CD14-positive monocyte (primary cell): Measurements from ENCODE around the gene MEI4. TPM values are rescaled to one million over a fixed set of nuclear protein-coding genes. Genes with fewer than 3 reads are reported as not detected.

Experiments
- DNase-seq, 3 donors: peaks; one replicate each; pipeline ENCODE4 v3.0.0-alpha.2; 2011 to 2022
- H2AFZ ChIP-seq: 2 replicates; pipeline ENCODE4 v1.6.0; 2012; ENCODE audit warnings: mild to moderate bottlenecking, low read depth, low read length, inconsistent platforms; ENCODE audit not compliant: insufficient read depth, poor library complexity, severe bottlenecking
- H3K27ac ChIP-seq, 2 donors: 1 replicate in 1 of 2; 2 replicates in 1 of 2; pipeline ENCODE4 v1.5.1; 2012 to 2013; ENCODE audit warnings: low read length in 2 of 2, control low read depth in 1 of 2, inconsistent platforms in 1 of 2, low read depth in 1 of 2, mild to moderate bottlenecking in 1 of 2
- H3K27me3 ChIP-seq, 2 donors: one replicate each; pipeline versions ENCODE4 v1.6.0 to v1.6.1; 2011 to 2013; ENCODE audit warnings: low read length in 2 of 2; ENCODE audit not compliant: control insufficient read depth in 2 of 2, insufficient read depth in 2 of 2
- H3K36me3 ChIP-seq, 2 donors: replicated peaks in 1 of 2; 1 replicate in 1 of 2; 2 replicates in 1 of 2; pipeline versions ENCODE4 v1.5.1 to v1.6.1; 2012 to 2013; ENCODE audit warnings: low read length in 2 of 2, control low read depth in 1 of 2, inconsistent platforms in 1 of 2, mild to moderate bottlenecking in 1 of 2; ENCODE audit not compliant: insufficient read depth in 2 of 2, control insufficient read depth in 1 of 2
- H3K4me1 ChIP-seq, 2 donors: 1 replicate in 1 of 2; 2 replicates in 1 of 2; pipeline versions ENCODE4 v1.5.1 to v1.6.1; 2012 to 2013; ENCODE audit warnings: low read length in 2 of 2, control low read depth in 1 of 2, inconsistent platforms in 1 of 2, mild to moderate bottlenecking in 1 of 2, moderate library complexity in 1 of 2; ENCODE audit not compliant: insufficient read depth in 2 of 2, control insufficient read depth in 1 of 2
- H3K4me2 ChIP-seq: replicated peaks from 2 replicates; pipeline ENCODE3; 2012; ENCODE audit warnings: low read length, moderate library complexity, mild to moderate bottlenecking; ENCODE audit not compliant: poor library complexity, severe bottlenecking; ENCODE audit errors: extremely low read depth
- H3K4me3 ChIP-seq, 3 experiments: fragments of 200-600 bp in 1 of 3; sonication (generic) in 1 of 3; replicated peaks in 1 of 3; 1 replicate in 2 of 3; 2 replicates in 1 of 3; pipeline ENCODE4 v1.5.1; 2011 to 2013; ENCODE audit warnings: low read length in 3 of 3, mild to moderate bottlenecking in 3 of 3, control low read depth in 2 of 3, low read depth in 2 of 3, inconsistent platforms in 1 of 3, moderate library complexity in 1 of 3
- H3K79me2 ChIP-seq: 2 replicates; pipeline ENCODE4 v1.6.0; 2012; ENCODE audit warnings: mild to moderate bottlenecking, control low read depth, inconsistent platforms, low read length, moderate library complexity; ENCODE audit not compliant: insufficient read depth
- H3K9ac ChIP-seq: 2 replicates; pipeline ENCODE4 v1.6.0; 2017; ENCODE audit warnings: low read length, mild to moderate bottlenecking; ENCODE audit not compliant: insufficient read depth, poor library complexity, severe bottlenecking
- H3K9me3 ChIP-seq, 2 donors: replicated peaks in 1 of 2; 1 replicate in 1 of 2; 2 replicates in 1 of 2; pipeline versions ENCODE4 v1.5.1 to v1.6.1; 2012 to 2013; ENCODE audit warnings: low read length in 2 of 2, control low read depth in 1 of 2; ENCODE audit not compliant: control insufficient read depth in 1 of 2, insufficient read depth in 1 of 2
- H4K20me1 ChIP-seq: 2 replicates; pipeline ENCODE4 v1.6.0; 2012; ENCODE audit warnings: mild to moderate bottlenecking, low read length, control low read depth, moderate library complexity; ENCODE audit not compliant: insufficient read depth
- H3K27ac Mint-ChIP-seq, 7 donors: one replicate each; pipeline ENCODE4 v1.8.0; 2020; ENCODE audit warnings: mild to moderate bottlenecking in 7 of 7, mixed read lengths in 7 of 7, moderate library complexity in 6 of 7, inconsistent platforms in 2 of 7
- H3K27me3 Mint-ChIP-seq, 3 donors: one replicate each; pipeline ENCODE4 v1.8.0; 2021 to 2022; ENCODE audit warnings: low read depth in 3 of 3, mild to moderate bottlenecking in 3 of 3, mixed read lengths in 3 of 3, moderate library complexity in 3 of 3, inconsistent platforms in 1 of 3
- H3K36me3 Mint-ChIP-seq, 2 donors: one replicate each; pipeline ENCODE4 v1.8.0; 2020; ENCODE audit warnings: mixed read lengths in 2 of 2, inconsistent platforms in 1 of 2, mild to moderate bottlenecking in 1 of 2
- H3K4me1 Mint-ChIP-seq: one replicate; pipeline ENCODE4 v1.8.0; 2020; ENCODE audit warnings: mild to moderate bottlenecking, mixed read lengths
- H3K4me3 Mint-ChIP-seq, 2 donors: one replicate each; pipeline ENCODE4 v1.8.0; 2020; ENCODE audit warnings: mild to moderate bottlenecking in 2 of 2, mixed read lengths in 2 of 2, moderate library complexity in 1 of 2
- H3K9me3 Mint-ChIP-seq, 7 donors: one replicate each; pipeline ENCODE4 v1.8.0; 2020 to 2022; ENCODE audit warnings: mixed read lengths in 7 of 7, mild to moderate bottlenecking in 6 of 7, moderate library complexity in 6 of 7, inconsistent platforms in 2 of 7
- WGBS: methylation state at CpG from one replicate; pipeline ENCODE4 v1.1.5; 2013; ENCODE audit warnings: missing lambda C conversion rate; ENCODE audit not compliant: insufficient coverage; 5-methylcytosine and 5-hydroxymethylcytosine counted together
- intact Hi-C, 2 donors: fragments of 100-400 bp; cut with micrococcal nuclease; formaldehyde crosslinking; loops; one replicate each; pipeline versions ENCODE4 v1.15.0 to v1.15.1; 2023
- polyA minus RNA-seq: library from RNA; depleted of rRNA, polyadenylated mRNA; stranded (reverse); fragments of >200 nt; gene quantifications from 2 replicates; pipeline ENCODE4 v1.2.3, GENCODE V29; 2012
- polyA plus RNA-seq, 3 donors: library from polyadenylated mRNA; depleted of rRNA in 1 of 3; unstranded in 2 of 3; stranded (reverse) in 1 of 3; fragments of 300-500 nt in 2 of 3; fragments of >200 nt in 1 of 3; fragmentation: Illumina TruSeq in 2 of 3; gene quantifications; 1 replicate in 2 of 3; 2 replicates in 1 of 3; pipeline ENCODE4 v1.2.3, GENCODE V29; 2012 to 2021
- total RNA-seq, 12 experiments: library from RNA in 1 of 12; stranded (reverse) in 1 of 12; fragments of 120-200 nt in 1 of 12; gene quantifications; one replicate each; pipeline ENCODE4 v1.2.4 and lab custom pipeline; 2013 to 2026; ENCODE audit warnings: mixed read lengths in 6 of 12, inconsistent platforms in 1 of 12
- TF ChIP-seq, protein P1 (sequence below): fragments of 200-600 bp; IDR thresholded peaks from one replicate; pipeline ENCODE4 v1.8.0; 2022; ENCODE audit warnings: antibody characterized with exemption, mild to moderate bottlenecking

Gene MEI4, protein sequence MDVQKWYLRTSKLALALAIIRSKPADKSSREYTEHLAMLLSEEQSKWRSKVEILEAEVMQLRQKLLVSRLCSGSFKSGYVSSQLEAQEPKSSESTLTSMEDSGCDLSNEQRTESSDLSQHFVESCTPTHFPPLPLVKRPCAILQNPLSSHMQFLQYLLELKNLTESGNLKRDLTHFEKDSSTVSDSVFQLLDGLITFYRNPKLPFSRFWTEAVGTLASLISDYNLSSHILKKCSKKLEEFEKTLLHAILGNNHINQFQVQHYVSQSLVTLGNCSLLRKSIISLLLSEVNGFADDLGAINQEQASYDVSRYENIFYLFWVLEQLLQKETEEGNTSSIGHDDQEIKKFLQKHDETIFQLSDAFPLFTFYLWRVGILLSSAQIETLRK
- under 0.01 TPM for total RNA-seq (2013)
- polyA plus RNA-seq (not detected), polyA minus RNA-seq (not detected in 2 replicates), total RNA-seq (lab: John Stamatoyannopoulos, UW) (0 to 1.1 (median 0) reads per million in 11 experiments)

DNA sequence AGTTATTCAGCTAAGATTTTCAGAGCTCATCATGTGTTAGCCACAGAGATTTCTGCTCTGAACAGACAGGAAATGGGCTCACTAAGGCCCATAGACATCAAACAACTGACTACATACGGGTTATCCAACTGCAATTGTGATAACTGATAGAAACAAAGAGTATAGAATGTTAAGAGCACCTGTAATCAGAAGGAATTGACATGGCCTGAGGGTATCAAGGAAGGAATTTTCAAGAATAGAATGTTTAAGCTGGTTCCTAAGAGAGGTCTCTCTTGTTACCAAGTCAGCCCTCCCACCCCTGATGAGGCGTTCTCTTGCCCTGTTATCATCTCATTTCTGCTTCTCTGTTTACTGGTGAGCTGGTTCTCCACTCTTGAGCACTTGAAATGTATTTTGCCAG lies at the start of gene MEI4:
Gene MEI4, plus strand, starts transcription at position 301 of the 400 bp plus-strand sequence. CDS start 37,633 bp downstream, outside the sequence.
- H3K9me3 Mint-ChIP-seq: peaks cover 0 to under 1% (median 0%) of the 10 kb centered on the region in 7 donors
- no peaks in the 10 kb centered on the region for H3K36me3 ChIP-seq
- H3K4me1 Mint-ChIP-seq: peaks cover 6% of the 10 kb centered on the region
- H3K9ac ChIP-seq: no peak within 1 kb of the TSS
- no peaks in the 10 kb centered on the region for H3K79me2 ChIP-seq
- TF ChIP-seq, protein P1, sequence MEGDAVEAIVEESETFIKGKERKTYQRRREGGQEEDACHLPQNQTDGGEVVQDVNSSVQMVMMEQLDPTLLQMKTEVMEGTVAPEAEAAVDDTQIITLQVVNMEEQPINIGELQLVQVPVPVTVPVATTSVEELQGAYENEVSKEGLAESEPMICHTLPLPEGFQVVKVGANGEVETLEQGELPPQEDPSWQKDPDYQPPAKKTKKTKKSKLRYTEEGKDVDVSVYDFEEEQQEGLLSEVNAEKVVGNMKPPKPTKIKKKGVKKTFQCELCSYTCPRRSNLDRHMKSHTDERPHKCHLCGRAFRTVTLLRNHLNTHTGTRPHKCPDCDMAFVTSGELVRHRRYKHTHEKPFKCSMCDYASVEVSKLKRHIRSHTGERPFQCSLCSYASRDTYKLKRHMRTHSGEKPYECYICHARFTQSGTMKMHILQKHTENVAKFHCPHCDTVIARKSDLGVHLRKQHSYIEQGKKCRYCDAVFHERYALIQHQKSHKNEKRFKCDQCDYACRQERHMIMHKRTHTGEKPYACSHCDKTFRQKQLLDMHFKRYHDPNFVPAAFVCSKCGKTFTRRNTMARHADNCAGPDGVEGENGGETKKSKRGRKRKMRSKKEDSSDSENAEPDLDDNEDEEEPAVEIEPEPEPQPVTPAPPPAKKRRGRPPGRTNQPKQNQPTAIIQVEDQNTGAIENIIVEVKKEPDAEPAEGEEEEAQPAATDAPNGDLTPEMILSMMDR: no peak
- H3K27ac Mint-ChIP-seq: no peak within 1 kb of the TSS
- H3K4me3 ChIP-seq: no peak within 1 kb of the TSS
- intact Hi-C loops: no loop called here
- no peak within 1 kb of the TSS for H3K4me3 Mint-ChIP-seq
- no peak within 1 kb of the TSS for H2AFZ ChIP-seq
- H3K4me1 ChIP-seq: peaks cover 0 to 5% of the 10 kb centered on the region in 2 donors
- no peak within 1 kb of the TSS for H3K4me2 ChIP-seq
- H4K20me1 ChIP-seq: no peaks in the 10 kb centered on the region
- peaks cover 0 to 5% (median 2%) of the 10 kb centered on the region in 3 donors for H3K27me3 Mint-ChIP-seq
- WGBS: no CpG with 5 or more reads among the region's 2 CpGs
- H3K27me3 ChIP-seq: no peaks in the 10 kb centered on the region
- no peaks in the 10 kb centered on the region for H3K9me3 ChIP-seq
- no peaks in the 10 kb centered on the region for H3K36me3 Mint-ChIP-seq
- DNase-seq: no peak
- no peak within 1 kb of the TSS for H3K27ac ChIP-seq

DNA sequence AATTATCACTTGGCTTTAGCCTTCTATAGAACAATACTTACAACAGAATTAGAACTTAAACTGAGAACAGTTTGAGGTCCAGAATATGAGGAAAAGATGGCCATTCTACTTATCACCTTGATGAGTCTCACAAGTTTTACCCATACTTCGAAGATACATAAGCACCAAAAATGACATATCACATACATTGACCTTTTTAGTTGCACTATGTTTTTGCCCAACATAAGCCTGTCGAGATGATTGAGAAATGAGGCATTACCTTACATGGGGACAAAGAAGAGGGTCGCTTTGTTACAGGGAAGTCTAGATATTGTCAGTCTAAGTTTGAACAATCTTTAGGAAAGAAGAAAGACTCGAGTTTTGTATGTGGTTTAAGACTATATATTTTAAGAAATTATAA lies 48.4 kb upstream of the MEI4 start:
- Histone ChIP-seq H3K9me3 (no peaks in the 10 kb centered on the region), H3K4me3 (no peak overlapping the region), H3K4me2 (no peak overlapping the region), H3K9ac (no peak overlapping the region), H2AFZ (no peak overlapping the region), H4K20me1 (no peaks in the 10 kb centered on the region), H3K27me3 (no peaks in the 10 kb centered on the region), H3K4me1 (no peaks in the 10 kb centered on the region), H3K36me3 (no peaks in the 10 kb centered on the region), H3K79me2 (no peaks in the 10 kb centered on the region), H3K27ac (no peak overlapping the region)
- H3K36me3 Mint-ChIP-seq: no peaks in the 10 kb centered on the region
- no peaks in the 10 kb centered on the region for H3K4me1 Mint-ChIP-seq
- TF ChIP-seq, protein P1: no peak
- 100% methylated on average over 1 of the region's 4 CpGs for WGBS
- H3K27me3 Mint-ChIP-seq: peaks cover 0 to 2% (median 0%) of the 10 kb centered on the region in 3 donors
- no peak overlapping the region for H3K4me3 Mint-ChIP-seq
- intact Hi-C loops: no loop called here
- no peak overlapping the region for H3K27ac Mint-ChIP-seq
- peaks cover 0 to 3% (median 0%) of the 10 kb centered on the region in 7 donors for H3K9me3 Mint-ChIP-seq
- DNase-seq: no peak
